HepG2 (cell line): ENCODE results near the gene NADK2. TPM values are rescaled to one million over a fixed set of nuclear protein-coding genes. Genes with fewer than 3 reads are reported as not detected.
A peak's percentile ranks its signal among the peaks of the same experiment; 100 is the strongest.

Experiments used
- EP300 ChIP-seq, 3 experiments: sonication (generic) in 1 of 3; formaldehyde crosslinking in 1 of 3; IDR thresholded peaks; 2 replicates each; pipeline versions ENCODE4 v1.5.1 to v1.6.1; 2011 to 2020; ENCODE audit warnings: low read depth in 2 of 3, low read length in 2 of 3, borderline replicate concordance in 1 of 3, improper control_type of control experiment in 1 of 3, mild to moderate bottlenecking in 1 of 3, missing genetic modification reagents in 1 of 3, moderate library complexity in 1 of 3
- GABPA ChIP-seq, 2 experiments: IDR thresholded peaks; 2 replicates each; pipeline ENCODE4 v1.6.1; 2011 to 2016; ENCODE audit warnings: low read depth in 2 of 2, low read length in 1 of 2, missing biosample characterization in 1 of 2, missing genetic modification characterization in 1 of 2
- MIER2 ChIP-seq: IDR thresholded peaks from 2 replicates; pipeline ENCODE4 v1.6.1; 2016; ENCODE audit warnings: missing biosample characterization, missing genetic modification reagents
- NBN ChIP-seq: fragments of 450-650 bp; conservative IDR thresholded peaks from 2 replicates; pipeline ENCODE4 v1.6.1; 2017
- STAG1 ChIP-seq: sonication (generic); formaldehyde crosslinking; IDR thresholded peaks from 2 replicates; pipeline ENCODE4 v1.4.0; 2020; ENCODE audit warnings: missing genetic modification reagents
- ZC3H4 ChIP-seq: sonication (generic); formaldehyde crosslinking; IDR thresholded peaks from 2 replicates; pipeline ENCODE4 v1.4.0; 2020; ENCODE audit warnings: missing genetic modification reagents, borderline replicate concordance
- ZNF138 ChIP-seq: sonication (generic); formaldehyde crosslinking; IDR thresholded peaks from 2 replicates; pipeline ENCODE4 v1.5.0; 2020; ENCODE audit warnings: mild to moderate bottlenecking, low read depth, missing genetic modification reagents
- ZNF24 ChIP-seq: fragments of 450-650 bp; IDR thresholded peaks from 2 replicates; pipeline ENCODE4 v1.6.1; 2017; ENCODE audit warnings: antibody characterized with exemption, mild to moderate bottlenecking
- ZNF350 ChIP-seq: sonication (generic); formaldehyde crosslinking; IDR thresholded peaks from 2 replicates; pipeline ENCODE4 v1.4.0; 2020; ENCODE audit warnings: mild to moderate bottlenecking, low read depth, missing genetic modification reagents, borderline replicate concordance
- ZNF430 ChIP-seq: sonication (generic); formaldehyde crosslinking; IDR thresholded peaks from 2 replicates; pipeline ENCODE4 v1.9.0; 2021; ENCODE audit warnings: mild to moderate bottlenecking, missing genetic modification reagents
- ZNF713 ChIP-seq: sonication (generic); formaldehyde crosslinking; IDR thresholded peaks from 2 replicates; pipeline ENCODE4 v1.4.0; 2020; ENCODE audit warnings: mild to moderate bottlenecking, missing genetic modification reagents
- polyA plus RNA-seq, 8 experiments: library from polyadenylated mRNA; depleted of rRNA in 3 of 8; stranded (reverse) in 7 of 8; unstranded in 1 of 8; fragments of >200 nt; fragmentation: Illumina TruSeq in 4 of 8; extraction: Trizol in 4 of 8; gene quantifications; 2 replicates each; pipeline versions ENCODE4 v1.2.1 to v1.2.3, GENCODE V29; 2011 to 2016; ENCODE audit warnings: low read depth in 4 of 8, missing spikeins in 1 of 8, mixed read lengths in 1 of 8; ENCODE audit not compliant: insufficient read depth in 1 of 8
- total RNA-seq, 5 experiments: library from RNA; depleted of rRNA; stranded (reverse); fragments of >200 nt; fragmentation: Illumina TruSeq; extraction: Trizol; gene quantifications; 2 replicates each; pipeline ENCODE4 v1.2.3, GENCODE V29; 2016; ENCODE audit warnings: low read depth in 1 of 5
- TF ChIP-seq, protein P1 (sequence below): sonication (generic); formaldehyde crosslinking; IDR thresholded peaks from 2 replicates; pipeline ENCODE4; 2020; ENCODE audit warnings: missing genetic modification reagents, mild to moderate bottlenecking, borderline replicate concordance
- TF ChIP-seq, protein P2 (sequence below), 2 experiments: sonication (generic) in 1 of 2; formaldehyde crosslinking in 1 of 2; IDR thresholded peaks; 2 replicates each; pipeline versions ENCODE4 v1.4.0 to v1.6.1; 2018 to 2020; ENCODE audit warnings: missing genetic modification reagents in 2 of 2, borderline replicate concordance in 1 of 2, low read depth in 1 of 2, mild to moderate bottlenecking in 1 of 2, missing biosample characterization in 1 of 2
- TF ChIP-seq, protein P3 (sequence below): sonication (generic); formaldehyde crosslinking; IDR thresholded peaks from 2 replicates; pipeline ENCODE4 v1.4.0; 2020; ENCODE audit warnings: missing genetic modification reagents
- TF ChIP-seq, protein P4 (sequence below): IDR thresholded peaks from 2 replicates; pipeline ENCODE4 v1.6.1; 2016; ENCODE audit warnings: low read depth, missing genetic modification reagents, missing compliant biosample characterization

The NADK2 gene
- total and polyA plus RNA-seq, 2 of the 13 experiments (the other 11 are each of a cell fraction or from before 2014, with no cell fraction given) = 13.9 to 71.4 TPM

DNA sequence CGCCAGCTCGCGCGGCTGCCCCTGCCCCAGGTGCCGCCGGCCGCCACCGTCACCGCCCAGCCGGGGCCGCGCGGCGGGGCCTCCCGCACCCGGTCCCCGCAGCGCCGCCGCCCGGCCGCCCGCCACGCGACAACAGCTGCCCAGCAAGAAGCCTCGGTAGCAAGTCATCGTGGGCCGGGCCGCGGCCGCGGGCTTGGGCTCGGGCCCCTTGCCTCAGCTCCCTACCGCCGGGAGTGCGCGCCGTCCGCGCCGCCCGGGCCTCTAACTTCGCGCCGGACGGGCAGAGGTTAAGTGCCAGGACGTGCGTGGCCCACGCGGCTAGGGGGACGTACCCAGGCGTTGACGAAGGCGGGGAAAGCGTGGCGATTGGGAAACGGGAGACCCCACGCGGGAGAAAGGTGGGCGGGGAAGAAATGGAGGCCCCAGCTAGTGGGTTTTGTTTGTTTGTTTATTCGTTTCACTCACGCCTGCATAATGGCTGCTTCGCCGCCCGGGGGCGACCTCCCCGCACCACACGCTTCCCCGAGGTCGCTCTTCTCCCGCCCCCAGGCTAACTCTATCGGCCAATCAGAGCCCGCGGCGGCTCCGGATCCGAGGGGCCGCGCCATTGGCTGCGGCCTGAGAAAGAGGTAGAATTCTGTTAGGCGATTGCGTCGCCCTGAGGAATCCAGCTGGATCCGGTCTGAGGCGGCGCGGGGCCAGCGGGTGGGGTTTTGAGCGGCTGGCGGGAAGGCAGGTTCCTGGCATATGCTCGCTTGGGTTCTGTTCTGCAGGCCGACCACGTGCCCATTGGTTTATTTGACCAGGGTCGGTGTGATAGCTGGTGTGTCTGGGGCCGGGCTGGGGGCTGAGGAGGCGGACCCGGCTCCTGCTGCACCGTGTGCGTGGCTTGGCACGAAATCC, at the start of gene NADK2 (continued):
- peak in 1 of 2 experiments; percentile 19; a peak in 1 of 4 replicates for TF ChIP-seq EP300 (IDR thresholded peaks at IDR 0.05; ENCODE audit: low read depth in 2 of 2, low read length in 2 of 2)
- peak; percentile 32; the same call in 1 of the 2 replicates for TF ChIP-seq EP300 (CRISPR knock-in tag; IDR thresholded peaks at IDR 0.05; ENCODE audit: borderline replicate concordance)
- TF ChIP-seq ZC3H4 (CRISPR knock-in tag) = no peak
- TF ChIP-seq, protein P1, sequence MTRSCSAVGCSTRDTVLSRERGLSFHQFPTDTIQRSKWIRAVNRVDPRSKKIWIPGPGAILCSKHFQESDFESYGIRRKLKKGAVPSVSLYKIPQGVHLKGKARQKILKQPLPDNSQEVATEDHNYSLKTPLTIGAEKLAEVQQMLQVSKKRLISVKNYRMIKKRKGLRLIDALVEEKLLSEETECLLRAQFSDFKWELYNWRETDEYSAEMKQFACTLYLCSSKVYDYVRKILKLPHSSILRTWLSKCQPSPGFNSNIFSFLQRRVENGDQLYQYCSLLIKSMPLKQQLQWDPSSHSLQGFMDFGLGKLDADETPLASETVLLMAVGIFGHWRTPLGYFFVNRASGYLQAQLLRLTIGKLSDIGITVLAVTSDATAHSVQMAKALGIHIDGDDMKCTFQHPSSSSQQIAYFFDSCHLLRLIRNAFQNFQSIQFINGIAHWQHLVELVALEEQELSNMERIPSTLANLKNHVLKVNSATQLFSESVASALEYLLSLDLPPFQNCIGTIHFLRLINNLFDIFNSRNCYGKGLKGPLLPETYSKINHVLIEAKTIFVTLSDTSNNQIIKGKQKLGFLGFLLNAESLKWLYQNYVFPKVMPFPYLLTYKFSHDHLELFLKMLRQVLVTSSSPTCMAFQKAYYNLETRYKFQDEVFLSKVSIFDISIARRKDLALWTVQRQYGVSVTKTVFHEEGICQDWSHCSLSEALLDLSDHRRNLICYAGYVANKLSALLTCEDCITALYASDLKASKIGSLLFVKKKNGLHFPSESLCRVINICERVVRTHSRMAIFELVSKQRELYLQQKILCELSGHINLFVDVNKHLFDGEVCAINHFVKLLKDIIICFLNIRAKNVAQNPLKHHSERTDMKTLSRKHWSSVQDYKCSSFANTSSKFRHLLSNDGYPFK = peak; percentile 56
- TF ChIP-seq, protein P2, sequence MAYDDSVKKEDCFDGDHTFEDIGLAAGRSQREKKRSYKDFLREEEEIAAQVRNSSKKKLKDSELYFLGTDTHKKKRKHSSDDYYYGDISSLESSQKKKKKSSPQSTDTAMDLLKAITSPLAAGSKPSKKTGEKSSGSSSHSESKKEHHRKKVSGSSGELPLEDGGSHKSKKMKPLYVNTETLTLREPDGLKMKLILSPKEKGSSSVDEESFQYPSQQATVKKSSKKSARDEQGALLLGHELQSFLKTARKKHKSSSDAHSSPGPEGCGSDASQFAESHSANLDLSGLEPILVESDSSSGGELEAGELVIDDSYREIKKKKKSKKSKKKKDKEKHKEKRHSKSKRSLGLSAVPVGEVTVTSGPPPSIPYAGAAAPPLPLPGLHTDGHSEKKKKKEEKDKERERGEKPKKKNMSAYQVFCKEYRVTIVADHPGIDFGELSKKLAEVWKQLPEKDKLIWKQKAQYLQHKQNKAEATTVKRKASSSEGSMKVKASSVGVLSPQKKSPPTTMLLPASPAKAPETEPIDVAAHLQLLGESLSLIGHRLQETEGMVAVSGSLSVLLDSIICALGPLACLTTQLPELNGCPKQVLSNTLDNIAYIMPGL (CRISPR knock-in tag; IDR thresholded peaks at IDR 0.05; ENCODE audit: borderline replicate concordance in 1 of 2, low read depth in 1 of 2) = peak; percentile 58 to 81; a peak in 3 of 4 replicates
- TF ChIP-seq ZNF350 (CRISPR knock-in tag) = peak; percentile 85; the same call in 1 of the 2 replicates
- TF ChIP-seq NBN = no peak
- peak; percentile 89 for TF ChIP-seq ZNF430 (CRISPR knock-in tag)
- TF ChIP-seq GABPA (IDR thresholded peaks at IDR 0.05; ENCODE audit: low read depth, low read length) = peak; percentile 20; the same call in 1 of the 2 replicates
- peak; percentile 69 for TF ChIP-seq GABPA (CRISPR knock-in tag; IDR thresholded peaks at IDR 0.05; ENCODE audit: low read depth)
- no peak for TF ChIP-seq ZNF713 (CRISPR knock-in tag)
- TF ChIP-seq ZNF138 (CRISPR knock-in tag) = no peak
- TF ChIP-seq, protein P3, sequence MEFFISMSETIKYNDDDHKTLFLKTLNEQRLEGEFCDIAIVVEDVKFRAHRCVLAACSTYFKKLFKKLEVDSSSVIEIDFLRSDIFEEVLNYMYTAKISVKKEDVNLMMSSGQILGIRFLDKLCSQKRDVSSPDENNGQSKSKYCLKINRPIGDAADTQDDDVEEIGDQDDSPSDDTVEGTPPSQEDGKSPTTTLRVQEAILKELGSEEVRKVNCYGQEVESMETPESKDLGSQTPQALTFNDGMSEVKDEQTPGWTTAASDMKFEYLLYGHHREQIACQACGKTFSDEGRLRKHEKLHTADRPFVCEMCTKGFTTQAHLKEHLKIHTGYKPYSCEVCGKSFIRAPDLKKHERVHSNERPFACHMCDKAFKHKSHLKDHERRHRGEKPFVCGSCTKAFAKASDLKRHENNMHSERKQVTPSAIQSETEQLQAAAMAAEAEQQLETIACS (CRISPR knock-in tag) = peak; percentile 63; the same call in 1 of the 2 replicates
- no peak for TF ChIP-seq ZNF24
- TF ChIP-seq, protein P4, sequence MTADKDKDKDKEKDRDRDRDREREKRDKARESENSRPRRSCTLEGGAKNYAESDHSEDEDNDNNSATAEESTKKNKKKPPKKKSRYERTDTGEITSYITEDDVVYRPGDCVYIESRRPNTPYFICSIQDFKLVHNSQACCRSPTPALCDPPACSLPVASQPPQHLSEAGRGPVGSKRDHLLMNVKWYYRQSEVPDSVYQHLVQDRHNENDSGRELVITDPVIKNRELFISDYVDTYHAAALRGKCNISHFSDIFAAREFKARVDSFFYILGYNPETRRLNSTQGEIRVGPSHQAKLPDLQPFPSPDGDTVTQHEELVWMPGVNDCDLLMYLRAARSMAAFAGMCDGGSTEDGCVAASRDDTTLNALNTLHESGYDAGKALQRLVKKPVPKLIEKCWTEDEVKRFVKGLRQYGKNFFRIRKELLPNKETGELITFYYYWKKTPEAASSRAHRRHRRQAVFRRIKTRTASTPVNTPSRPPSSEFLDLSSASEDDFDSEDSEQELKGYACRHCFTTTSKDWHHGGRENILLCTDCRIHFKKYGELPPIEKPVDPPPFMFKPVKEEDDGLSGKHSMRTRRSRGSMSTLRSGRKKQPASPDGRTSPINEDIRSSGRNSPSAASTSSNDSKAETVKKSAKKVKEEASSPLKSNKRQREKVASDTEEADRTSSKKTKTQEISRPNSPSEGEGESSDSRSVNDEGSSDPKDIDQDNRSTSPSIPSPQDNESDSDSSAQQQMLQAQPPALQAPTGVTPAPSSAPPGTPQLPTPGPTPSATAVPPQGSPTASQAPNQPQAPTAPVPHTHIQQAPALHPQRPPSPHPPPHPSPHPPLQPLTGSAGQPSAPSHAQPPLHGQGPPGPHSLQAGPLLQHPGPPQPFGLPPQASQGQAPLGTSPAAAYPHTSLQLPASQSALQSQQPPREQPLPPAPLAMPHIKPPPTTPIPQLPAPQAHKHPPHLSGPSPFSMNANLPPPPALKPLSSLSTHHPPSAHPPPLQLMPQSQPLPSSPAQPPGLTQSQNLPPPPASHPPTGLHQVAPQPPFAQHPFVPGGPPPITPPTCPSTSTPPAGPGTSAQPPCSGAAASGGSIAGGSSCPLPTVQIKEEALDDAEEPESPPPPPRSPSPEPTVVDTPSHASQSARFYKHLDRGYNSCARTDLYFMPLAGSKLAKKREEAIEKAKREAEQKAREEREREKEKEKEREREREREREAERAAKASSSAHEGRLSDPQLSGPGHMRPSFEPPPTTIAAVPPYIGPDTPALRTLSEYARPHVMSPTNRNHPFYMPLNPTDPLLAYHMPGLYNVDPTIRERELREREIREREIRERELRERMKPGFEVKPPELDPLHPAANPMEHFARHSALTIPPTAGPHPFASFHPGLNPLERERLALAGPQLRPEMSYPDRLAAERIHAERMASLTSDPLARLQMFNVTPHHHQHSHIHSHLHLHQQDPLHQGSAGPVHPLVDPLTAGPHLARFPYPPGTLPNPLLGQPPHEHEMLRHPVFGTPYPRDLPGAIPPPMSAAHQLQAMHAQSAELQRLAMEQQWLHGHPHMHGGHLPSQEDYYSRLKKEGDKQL = 0 out of 2 replicates have a peak, but pooled peaks have one; percentile 36
- TF ChIP-seq MIER2 (CRISPR knock-in tag) = no peak
- TF ChIP-seq STAG1 (CRISPR knock-in tag) = peak; percentile 58
